Measurements from ENCODE around the gene UGT2A1. TPM values are rescaled to one million over a fixed set of nuclear protein-coding genes. Genes with fewer than 3 reads are reported as not detected.

The UGT2A1 gene
- total RNA-seq, 3 donors from 2014 or later (not counting 1 experiment from before 2014, with no cell fraction given), result not detected

- ATAC-seq (no peak), DNase-seq (no peak)
- Mint-ChIP-seq H3K36me3 (no peaks in the 10 kb centered on the region), H3K9me3 (no peaks in the 10 kb centered on the region), H3K4me1 (no peaks in the 10 kb centered on the region), H3K27ac (no peak overlapping the region), H3K4me3 (no peak overlapping the region), H3K27me3 (ENCODE audit: low read depth in 2 of 2) (no peaks in the 10 kb centered on the region)
- TF ChIP-seq, protein P1, sequence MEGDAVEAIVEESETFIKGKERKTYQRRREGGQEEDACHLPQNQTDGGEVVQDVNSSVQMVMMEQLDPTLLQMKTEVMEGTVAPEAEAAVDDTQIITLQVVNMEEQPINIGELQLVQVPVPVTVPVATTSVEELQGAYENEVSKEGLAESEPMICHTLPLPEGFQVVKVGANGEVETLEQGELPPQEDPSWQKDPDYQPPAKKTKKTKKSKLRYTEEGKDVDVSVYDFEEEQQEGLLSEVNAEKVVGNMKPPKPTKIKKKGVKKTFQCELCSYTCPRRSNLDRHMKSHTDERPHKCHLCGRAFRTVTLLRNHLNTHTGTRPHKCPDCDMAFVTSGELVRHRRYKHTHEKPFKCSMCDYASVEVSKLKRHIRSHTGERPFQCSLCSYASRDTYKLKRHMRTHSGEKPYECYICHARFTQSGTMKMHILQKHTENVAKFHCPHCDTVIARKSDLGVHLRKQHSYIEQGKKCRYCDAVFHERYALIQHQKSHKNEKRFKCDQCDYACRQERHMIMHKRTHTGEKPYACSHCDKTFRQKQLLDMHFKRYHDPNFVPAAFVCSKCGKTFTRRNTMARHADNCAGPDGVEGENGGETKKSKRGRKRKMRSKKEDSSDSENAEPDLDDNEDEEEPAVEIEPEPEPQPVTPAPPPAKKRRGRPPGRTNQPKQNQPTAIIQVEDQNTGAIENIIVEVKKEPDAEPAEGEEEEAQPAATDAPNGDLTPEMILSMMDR (IDR thresholded peaks at IDR 0.05), result no peak
- Histone ChIP-seq H3K9me3 (ENCODE audit: control insufficient read depth, insufficient read depth, low read length) (no peaks in the 10 kb centered on the region), H3K36me3 (ENCODE audit: control insufficient read depth, insufficient read depth, low read length) (no peaks in the 10 kb centered on the region), H3K4me1 (ENCODE audit: control insufficient read depth, insufficient read depth, low read length) (no peaks in the 10 kb centered on the region), H3K27me3 (ENCODE audit: control insufficient read depth, insufficient read depth, low read length) (no peaks in the 10 kb centered on the region), H3K27ac (ENCODE audit: low read length) (no peak overlapping the region), H3K4me3 (ENCODE audit: low read length) (no peak overlapping the region)
- intact Hi-C loops (cut with micrococcal nuclease), result no loop called here
- WGBS (ENCODE audit: insufficient coverage), result 74% methylated on average over 2 of the region's 2 CpGs
Measured at GRCh38 chr4:69649629-69650028, 3.4 kb downstream of the UGT2A1 start.

GRCh38 chr4:69649207-69649606 is 3.8 kb downstream of the UGT2A1 start:
- Mint-ChIP-seq H3K4me1 (no peaks in the 10 kb centered on the region), H3K27me3 (ENCODE audit: low read depth in 2 of 2) (no peaks in the 10 kb centered on the region), H3K36me3 (no peaks in the 10 kb centered on the region), H3K27ac (no peak overlapping the region), H3K9me3 (no peaks in the 10 kb centered on the region), H3K4me3 (no peak overlapping the region)
- TF ChIP-seq, protein P1 (IDR thresholded peaks at IDR 0.05), result no peak
- Histone ChIP-seq H3K36me3 (ENCODE audit: control insufficient read depth, insufficient read depth, low read length) (no peaks in the 10 kb centered on the region), H3K4me1 (ENCODE audit: control insufficient read depth, insufficient read depth, low read length) (no peaks in the 10 kb centered on the region), H3K27me3 (ENCODE audit: control insufficient read depth, insufficient read depth, low read length) (no peaks in the 10 kb centered on the region), H3K4me3 (ENCODE audit: low read length) (no peak overlapping the region), H3K27ac (ENCODE audit: low read length) (no peak overlapping the region), H3K9me3 (ENCODE audit: control insufficient read depth, insufficient read depth, low read length) (no peaks in the 10 kb centered on the region)
- intact Hi-C loops (cut with micrococcal nuclease), result no loop called here
- WGBS (ENCODE audit: insufficient coverage), result 60% methylated on average over 1 of the region's 1 CpG
- ATAC-seq (no peak), DNase-seq (no peak)

- Histone ChIP-seq H3K36me3 (ENCODE audit: control insufficient read depth, insufficient read depth, low read length) (no peaks in the 10 kb centered on the region), H3K27me3 (ENCODE audit: control insufficient read depth, insufficient read depth, low read length) (no peaks in the 10 kb centered on the region), H3K9me3 (ENCODE audit: control insufficient read depth, insufficient read depth, low read length) (no peaks in the 10 kb centered on the region), H3K4me1 (ENCODE audit: control insufficient read depth, insufficient read depth, low read length) (no peaks in the 10 kb centered on the region), H3K27ac (ENCODE audit: low read length) (no peak overlapping the region), H3K4me3 (ENCODE audit: low read length) (no peak overlapping the region)
- 57% methylated on average over 1 of the region's 2 CpGs for WGBS (ENCODE audit: insufficient coverage)
- Mint-ChIP-seq H3K27me3 (ENCODE audit: low read depth in 2 of 2) (peaks cover 2 to 6% of the 10 kb centered on the region in 2 donors), H3K4me1 (no peaks in the 10 kb centered on the region), H3K27ac (no peak overlapping the region), H3K4me3 (no peak overlapping the region), H3K36me3 (no peaks in the 10 kb centered on the region), H3K9me3 (peaks cover 0 to 3% of the 10 kb centered on the region in 2 donors)
- DNase-seq, result no peak
- ATAC-seq, result no peak
- TF ChIP-seq, protein P1 (IDR thresholded peaks at IDR 0.05), result no peak
- intact Hi-C loops (cut with micrococcal nuclease), result no loop called here
Measured at GRCh38 chr4:69642961-69643360, 10.1 kb downstream of the UGT2A1 start.

GRCh38 chr4:69640289-69640688 is 12.8 kb downstream of the UGT2A1 start:
- TF ChIP-seq, protein P1 (IDR thresholded peaks at IDR 0.05), result no peak
- WGBS (ENCODE audit: insufficient coverage), result 87% methylated on average over 2 of the region's 2 CpGs
- peaks cover 3 to 8% of the 10 kb centered on the region in 2 donors for H3K9me3 Mint-ChIP-seq
- no peaks in the 10 kb centered on the region for H3K4me1 Mint-ChIP-seq
- intact Hi-C loops (cut with micrococcal nuclease), result no loop called here
- no peaks in the 10 kb centered on the region for H3K36me3 ChIP-seq (ENCODE audit: control insufficient read depth, insufficient read depth, low read length)
- no peak overlapping the region for H3K4me3 ChIP-seq (ENCODE audit: low read length)
- no peak for DNase-seq
- H3K9me3 ChIP-seq (ENCODE audit: control insufficient read depth, insufficient read depth, low read length), result no peaks in the 10 kb centered on the region
- peaks cover 2 to 6% of the 10 kb centered on the region in 2 donors for H3K27me3 Mint-ChIP-seq (ENCODE audit: low read depth in 2 of 2)
- H3K27me3 ChIP-seq (ENCODE audit: control insufficient read depth, insufficient read depth, low read length), result no peaks in the 10 kb centered on the region
- no peak for ATAC-seq
- H3K36me3 Mint-ChIP-seq, result no peaks in the 10 kb centered on the region
- H3K4me1 ChIP-seq (ENCODE audit: control insufficient read depth, insufficient read depth, low read length), result no peaks in the 10 kb centered on the region
- no peak overlapping the region for H3K4me3 Mint-ChIP-seq
- no peak overlapping the region for H3K27ac ChIP-seq (ENCODE audit: low read length)
- no peak overlapping the region for H3K27ac Mint-ChIP-seq

Measured in natural killer cell (primary cell).